HEK293 (cell line): Measurements from ENCODE around the gene HRCT1.
A peak's percentile ranks its signal among the peaks of the same experiment; 100 is the strongest.

Experiments used
- CTCF ChIA-PET: fragments of 350-600 bp; formaldehyde crosslinking; extraction: SDS; loops from one replicate; lab custom pipeline; 2021; ENCODE audit warnings: antibody characterized with exemption; lab: Yijun Ruan, JAX
- POLR2A ChIA-PET: fragments of 300-600 bp; formaldehyde crosslinking; extraction: SDS; loops from one replicate; lab custom pipeline; 2020; ENCODE audit warnings: antibody characterized with exemption, inconsistent platforms; lab: Yijun Ruan, JAX
- H3K27ac ChIP-seq: fragments of 200-500 bp; sonication (Bioruptor generic); 2 replicates; pipeline ENCODE4 v1.5.1; 2014; ENCODE audit warnings: low read depth, low read length, control low read depth, inconsistent platforms; ENCODE audit errors: extremely low read depth
- H3K36me3 ChIP-seq, 2 experiments: fragments of 200-500 bp in 1 of 2; sonication (Bioruptor generic) in 1 of 2; 1 replicate in 1 of 2; 2 replicates in 1 of 2; pipeline ENCODE4 v1.5.1; 2014 to 2017; ENCODE audit warnings: inconsistent platforms in 2 of 2, low read length in 2 of 2; ENCODE audit not compliant: control insufficient read depth in 2 of 2, insufficient read depth in 1 of 2
- H3K4me1 ChIP-seq: fragments of 200-500 bp; sonication (Bioruptor generic); 2 replicates; pipeline ENCODE4 v1.5.1; 2014; ENCODE audit warnings: mild to moderate bottlenecking, low read length, inconsistent platforms; ENCODE audit not compliant: control insufficient read depth, insufficient read depth
- H3K4me3 ChIP-seq: 2 replicates; pipeline ENCODE4 v1.5.1; 2011; ENCODE audit warnings: low read depth, mild to moderate bottlenecking, control low read depth, low read length, moderate library complexity
- H3K9me3 ChIP-seq: fragments of 200-500 bp; sonication (Bioruptor generic); 2 replicates; pipeline ENCODE4 v1.5.1; 2014; ENCODE audit warnings: low read depth, low read length, inconsistent platforms; ENCODE audit not compliant: control insufficient read depth, insufficient read depth
- CTCF ChIP-seq: fragments of 450-650 bp; formaldehyde crosslinking; IDR thresholded peaks from 2 replicates; pipeline ENCODE4 v1.5.1; 2016; ENCODE audit warnings: missing biosample characterization, missing genetic modification characterization
- EGR2 ChIP-seq: fragments of 450-650 bp; formaldehyde crosslinking; IDR thresholded peaks from 2 replicates; pipeline ENCODE4 v1.5.1; 2016; ENCODE audit warnings: low read depth, missing biosample characterization, missing genetic modification characterization
- GLIS1 ChIP-seq: fragments of 450-650 bp; formaldehyde crosslinking; IDR thresholded peaks from 2 replicates; pipeline ENCODE4 v1.5.1; 2016; ENCODE audit warnings: missing biosample characterization, missing genetic modification characterization
- HOXA7 ChIP-seq: sonication (generic); formaldehyde crosslinking; IDR thresholded peaks from 2 replicates; pipeline ENCODE4 v1.8.1; 2022; ENCODE audit warnings: missing genetic modification reagents, borderline replicate concordance
- KLF1 ChIP-seq: fragments of 450-650 bp; formaldehyde crosslinking; IDR thresholded peaks from 2 replicates; pipeline ENCODE4 v1.5.1; 2016; ENCODE audit warnings: missing biosample characterization, missing genetic modification characterization
- OSR2 ChIP-seq: fragments of 450-650 bp; formaldehyde crosslinking; IDR thresholded peaks from 2 replicates; pipeline ENCODE4 v1.5.1; 2016; ENCODE audit warnings: missing biosample characterization, missing genetic modification characterization
- TRIM28 ChIP-seq: IDR thresholded peaks from 2 replicates; pipeline ENCODE4 v1.6.1; 2011; ENCODE audit warnings: low read length, control low read depth, borderline replicate concordance
- ZBTB44 ChIP-seq: fragments of 450-650 bp; IDR thresholded peaks from 2 replicates; pipeline ENCODE4 v1.5.1; 2018; ENCODE audit warnings: missing biosample characterization, mild to moderate bottlenecking, missing genetic modification characterization
- ZFHX2 ChIP-seq: fragments of 450-650 bp; formaldehyde crosslinking; conservative IDR thresholded peaks from 2 replicates; pipeline ENCODE4 v1.5.1; 2016; ENCODE audit warnings: missing biosample characterization, missing genetic modification characterization
- ZNF140 ChIP-seq: fragments of 450-650 bp; formaldehyde crosslinking; IDR thresholded peaks from 2 replicates; pipeline ENCODE4 v1.5.1; 2016; ENCODE audit warnings: missing biosample characterization, missing genetic modification characterization
- ZNF221 ChIP-seq: fragments of 450-650 bp; formaldehyde crosslinking; IDR thresholded peaks from 2 replicates; pipeline ENCODE4 v1.5.1; 2017; ENCODE audit warnings: missing biosample characterization, missing genetic modification characterization, borderline replicate concordance
- ZNF23 ChIP-seq: fragments of 450-650 bp; formaldehyde crosslinking; IDR thresholded peaks from 2 replicates; pipeline ENCODE4 v1.5.1; 2016; ENCODE audit warnings: missing biosample characterization, missing genetic modification characterization, borderline replicate concordance
- ZNF366 ChIP-seq: fragments of 450-650 bp; formaldehyde crosslinking; conservative IDR thresholded peaks from 2 replicates; pipeline ENCODE4 v1.5.1; 2016; ENCODE audit warnings: missing biosample characterization, missing genetic modification characterization
- ZNF391 ChIP-seq: fragments of 450-650 bp; formaldehyde crosslinking; IDR thresholded peaks from 2 replicates; pipeline ENCODE4 v1.5.1; 2016; ENCODE audit warnings: low read depth, missing biosample characterization, missing genetic modification characterization, borderline replicate concordance
- ZNF501 ChIP-seq: fragments of 450-650 bp; formaldehyde crosslinking; IDR thresholded peaks from 2 replicates; pipeline ENCODE4 v1.5.1; 2016; ENCODE audit warnings: missing biosample characterization, missing genetic modification characterization
- ZNF624 ChIP-seq: fragments of 450-650 bp; formaldehyde crosslinking; IDR thresholded peaks from 2 replicates; pipeline ENCODE4 v1.5.1; 2017; ENCODE audit warnings: missing biosample characterization, missing genetic modification characterization
- ZNF704 ChIP-seq: fragments of 450-650 bp; formaldehyde crosslinking; IDR thresholded peaks from 2 replicates; pipeline ENCODE4 v1.5.1; 2016; ENCODE audit warnings: missing biosample characterization, missing genetic modification characterization
- ZNF707 ChIP-seq: fragments of 450-650 bp; formaldehyde crosslinking; IDR thresholded peaks from 2 replicates; pipeline ENCODE4 v1.5.1; 2016; ENCODE audit warnings: missing biosample characterization, missing genetic modification characterization
- ZNF776 ChIP-seq: fragments of 450-650 bp; formaldehyde crosslinking; IDR thresholded peaks from 2 replicates; pipeline ENCODE4 v1.5.0; 2017; ENCODE audit warnings: missing biosample characterization, missing genetic modification characterization, borderline replicate concordance
- TF ChIP-seq, protein P1 (sequence below): fragments of 450-650 bp; formaldehyde crosslinking; IDR thresholded peaks from 2 replicates; pipeline ENCODE4 v1.5.1; 2016; ENCODE audit warnings: missing biosample characterization, missing genetic modification characterization, borderline replicate concordance

The HRCT1 gene

DNA sequence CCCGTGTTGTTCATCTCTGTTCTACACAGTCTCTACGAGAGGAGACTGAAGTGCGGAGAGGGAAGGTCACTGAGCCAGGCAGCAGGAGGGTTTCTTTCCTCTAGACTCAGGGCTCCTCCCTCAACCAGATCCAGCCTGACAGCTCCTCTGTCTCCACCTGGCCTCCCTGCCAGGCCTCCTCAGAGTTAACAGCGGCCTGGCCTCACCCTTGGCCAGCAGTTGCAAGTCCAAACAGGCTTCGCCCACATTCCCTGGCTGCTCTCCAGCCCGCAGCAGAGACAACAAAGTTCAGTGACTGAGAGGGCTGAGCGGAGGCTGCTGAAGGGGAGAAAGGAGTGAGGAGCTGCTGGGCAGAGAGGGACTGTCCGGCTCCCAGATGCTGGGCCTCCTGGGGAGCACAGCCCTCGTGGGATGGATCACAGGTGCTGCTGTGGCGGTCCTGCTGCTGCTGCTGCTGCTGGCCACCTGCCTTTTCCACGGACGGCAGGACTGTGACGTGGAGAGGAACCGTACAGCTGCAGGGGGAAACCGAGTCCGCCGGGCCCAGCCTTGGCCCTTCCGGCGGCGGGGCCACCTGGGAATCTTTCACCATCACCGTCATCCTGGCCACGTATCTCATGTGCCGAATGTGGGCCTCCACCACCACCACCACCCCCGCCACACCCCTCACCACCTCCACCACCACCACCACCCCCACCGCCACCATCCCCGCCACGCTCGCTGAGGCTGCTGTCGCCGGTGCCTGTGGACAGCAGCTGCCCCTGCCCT, at the start of gene HRCT1 (continued):
- TF ChIP-seq ZFHX2 (tag by site-specific recombination), result peak; percentile 69
- no peak for TF ChIP-seq ZNF501 (tag by site-specific recombination)
- TF ChIP-seq OSR2 (tag by site-specific recombination), result peak; percentile 31; the same call in 1 of the 2 replicates
- peak; percentile 96 for TF ChIP-seq GLIS1

DNA sequence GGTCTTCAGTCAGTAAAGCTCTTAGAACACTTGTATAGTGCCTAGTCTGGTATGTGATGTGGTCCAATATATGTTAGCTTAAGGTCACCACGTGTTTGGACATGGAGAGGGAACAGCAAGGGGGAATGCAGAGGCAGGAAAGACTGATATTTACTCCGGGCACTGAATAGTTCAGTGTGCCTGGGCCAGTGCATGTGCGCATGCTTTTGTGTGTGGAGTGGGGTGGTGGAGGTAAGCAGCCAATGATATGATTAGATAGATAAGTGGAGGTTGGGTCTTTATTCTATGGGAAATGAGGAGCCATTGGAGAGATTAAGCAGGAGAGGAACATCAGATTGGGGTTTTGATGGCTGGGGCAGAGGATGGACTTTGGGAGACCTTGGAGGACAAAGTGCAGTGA, 49.8 kb upstream of the HRCT1 start:
- Histone ChIP-seq H3K4me1 (no peaks in the 10 kb centered on the region), H3K36me3 (no peaks in the 10 kb centered on the region), H3K4me3 (no peak overlapping the region), H3K9me3 (no peaks in the 10 kb centered on the region), H3K27ac (no peak overlapping the region)
- ChIA-PET POLR2A (no interaction called here), CTCF (interaction anchor here (0.7 to 2.8 kb wide), 5 partner anchors 23 to 100 kb away, joined by 3 to 14 read pairs (median 5); no protein-coding TSS in a partner anchor)
- TF ChIP-seq ZNF707 (no peak), HOXA7 (CRISPR knock-in tag) (no peak), ZNF221 (no peak)

GRCh38 chr9:35856882-35857281, 49.1 kb upstream of the HRCT1 start:
- TF ChIP-seq ZBTB44 (tag by site-specific recombination), result no peak
- TF ChIP-seq ZNF366, result no peak
- no peak for TF ChIP-seq TRIM28
- no peak for TF ChIP-seq ZNF776 (tag by site-specific recombination)
- TF ChIP-seq ZNF140 (tag by site-specific recombination), result no peak
- TF ChIP-seq CTCF (tag by site-specific recombination), result no peak
- TF ChIP-seq ZNF23 (tag by site-specific recombination), result no peak
- TF ChIP-seq, protein P1, sequence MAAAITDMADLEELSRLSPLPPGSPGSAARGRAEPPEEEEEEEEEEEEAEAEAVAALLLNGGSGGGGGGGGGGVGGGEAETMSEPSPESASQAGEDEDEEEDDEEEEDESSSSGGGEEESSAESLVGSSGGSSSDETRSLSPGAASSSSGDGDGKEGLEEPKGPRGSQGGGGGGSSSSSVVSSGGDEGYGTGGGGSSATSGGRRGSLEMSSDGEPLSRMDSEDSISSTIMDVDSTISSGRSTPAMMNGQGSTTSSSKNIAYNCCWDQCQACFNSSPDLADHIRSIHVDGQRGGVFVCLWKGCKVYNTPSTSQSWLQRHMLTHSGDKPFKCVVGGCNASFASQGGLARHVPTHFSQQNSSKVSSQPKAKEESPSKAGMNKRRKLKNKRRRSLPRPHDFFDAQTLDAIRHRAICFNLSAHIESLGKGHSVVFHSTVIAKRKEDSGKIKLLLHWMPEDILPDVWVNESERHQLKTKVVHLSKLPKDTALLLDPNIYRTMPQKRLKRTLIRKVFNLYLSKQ (tag by site-specific recombination), result no peak
- no peak for TF ChIP-seq ZNF704 (tag by site-specific recombination)
- no peak for TF ChIP-seq ZNF391 (tag by site-specific recombination)
- TF ChIP-seq EGR2 (tag by site-specific recombination), result no peak
- no peak for TF ChIP-seq ZNF624 (tag by site-specific recombination)
- TF ChIP-seq KLF1 (tag by site-specific recombination), result no peak
- Histone ChIP-seq H3K4me1 (no peaks in the 10 kb centered on the region), H3K4me3 (no peak overlapping the region), H3K9me3 (no peaks in the 10 kb centered on the region), H3K27ac (no peak overlapping the region), H3K36me3 (no peaks in the 10 kb centered on the region)
- CTCF ChIA-PET, result interaction anchor here (0.6 to 2.8 kb wide), 6 partner anchors 25 to 152 kb away, joined by 3 to 14 read pairs (median 4); partner anchors contain the start of genes FAM221B and TMEM8B
- POLR2A ChIA-PET, result interaction anchor here (0.5 to 0.6 kb wide), 2 partner anchors 26 to 107 kb away, joined by 3 to 4 read pairs; no protein-coding TSS in a partner anchor
